Measurements from ENCODE around the gene NPM1.
"Not testable (repeated sequence)": the region's sequence is repeated elsewhere in the genome, so short reads cannot be mapped to it uniquely, and the experiment has no call there.

DNA sequence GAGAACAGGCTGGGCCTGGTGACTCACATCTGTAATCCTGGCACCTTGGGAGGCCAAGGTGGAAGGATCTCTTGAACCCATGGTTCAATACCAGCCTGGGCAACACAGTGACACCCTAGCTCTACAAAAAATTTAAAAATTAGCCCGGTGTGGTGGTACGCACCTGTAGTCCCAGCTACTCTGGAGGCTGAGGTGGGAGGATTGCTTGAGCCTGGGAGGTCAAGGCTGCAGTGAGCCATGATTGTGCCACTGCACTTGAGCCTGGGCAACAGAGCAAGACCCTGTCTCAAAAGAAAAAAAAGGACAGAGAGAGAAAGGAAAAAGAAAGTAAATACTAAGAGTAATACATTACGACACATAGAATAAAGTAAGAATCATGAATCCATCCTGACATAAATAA, 24.4 kb upstream of the NPM1 start:
- TF ChIP-seq, protein P1, sequence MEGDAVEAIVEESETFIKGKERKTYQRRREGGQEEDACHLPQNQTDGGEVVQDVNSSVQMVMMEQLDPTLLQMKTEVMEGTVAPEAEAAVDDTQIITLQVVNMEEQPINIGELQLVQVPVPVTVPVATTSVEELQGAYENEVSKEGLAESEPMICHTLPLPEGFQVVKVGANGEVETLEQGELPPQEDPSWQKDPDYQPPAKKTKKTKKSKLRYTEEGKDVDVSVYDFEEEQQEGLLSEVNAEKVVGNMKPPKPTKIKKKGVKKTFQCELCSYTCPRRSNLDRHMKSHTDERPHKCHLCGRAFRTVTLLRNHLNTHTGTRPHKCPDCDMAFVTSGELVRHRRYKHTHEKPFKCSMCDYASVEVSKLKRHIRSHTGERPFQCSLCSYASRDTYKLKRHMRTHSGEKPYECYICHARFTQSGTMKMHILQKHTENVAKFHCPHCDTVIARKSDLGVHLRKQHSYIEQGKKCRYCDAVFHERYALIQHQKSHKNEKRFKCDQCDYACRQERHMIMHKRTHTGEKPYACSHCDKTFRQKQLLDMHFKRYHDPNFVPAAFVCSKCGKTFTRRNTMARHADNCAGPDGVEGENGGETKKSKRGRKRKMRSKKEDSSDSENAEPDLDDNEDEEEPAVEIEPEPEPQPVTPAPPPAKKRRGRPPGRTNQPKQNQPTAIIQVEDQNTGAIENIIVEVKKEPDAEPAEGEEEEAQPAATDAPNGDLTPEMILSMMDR (conservative IDR thresholded peaks at IDR 0.05 in 1 of 2, IDR thresholded peaks at IDR 0.05 in 1 of 2; ENCODE audit: extremely low read depth in 1 of 2, insufficient read depth in 1 of 2, low read depth in 1 of 2, low read length in 2 of 2), result not testable (repeated sequence)
- not testable (repeated sequence) for TF ChIP-seq EZH2 (IDR thresholded peaks at IDR 0.05; ENCODE audit: borderline replicate concordance, low read length)

Data from mammary epithelial cell (primary cell).